HG02571 (cell line): ENCODE measurements around the gene VPS50.
A peak's percentile ranks its signal among the peaks of the same experiment; 100 is the strongest.

Experiments
- ATAC-seq: cut with Tn5 transposase; IDR thresholded peaks from one replicate; pipeline ENCODE4 v1.9.1; 2021; ENCODE audit warnings: mild to moderate bottlenecking, moderate library complexity; ENCODE audit not compliant: unreplicated experiment

The VPS50 gene

GRCh38 chr7:93231799-93232672 lies at the start of gene VPS50:
Gene VPS50, plus strand, starts transcription at chr7:93232366. Its CDS starts 102 bp downstream, at chr7:93232468.
- peak; percentile 100 for ATAC-seq

GRCh38 chr7:93185303-93186027 lies 46.7 kb upstream of the VPS50 start:
- no peak for ATAC-seq

GRCh38 chr7:93188870-93189634 lies 43.1 kb upstream of the VPS50 start:
- ATAC-seq: no peak

GRCh38 chr7:93194386-93194785 lies 37.8 kb upstream of the VPS50 start:
- ATAC-seq: no peak

GRCh38 chr7:93196336-93196735 lies 35.8 kb upstream of the VPS50 start:
- ATAC-seq: no peak

- no peak for ATAC-seq
These were observed 33.7 kb upstream of the VPS50 start for GRCh38 chr7:93198472-93198871.

GRCh38 chr7:93202594-93203250 lies 29.4 kb upstream of the VPS50 start:
- ATAC-seq: no peak

GRCh38 chr7:93203496-93203895 lies 28.7 kb upstream of the VPS50 start:
- no peak for ATAC-seq

- ATAC-seq: no peak
These were observed 27.1 kb upstream of the VPS50 start for GRCh38 chr7:93205046-93205445.

GRCh38 chr7:93211228-93211818 lies 20.8 kb upstream of the VPS50 start:
- no peak for ATAC-seq

- no peak for ATAC-seq
These were observed 19.3 kb upstream of the VPS50 start for GRCh38 chr7:93212881-93213280.

GRCh38 chr7:93218997-93219827 lies 13.0 kb upstream of the VPS50 start:
- no peak for ATAC-seq

GRCh38 chr7:93219868-93220267 lies 12.3 kb upstream of the VPS50 start:
- ATAC-seq: no peak

- ATAC-seq: no peak
These were observed 5.9 kb upstream of the VPS50 start, which contains the start of gene HEPACAM2 for GRCh38 chr7:93226310-93226709. Gene HEPACAM2, minus strand, starts transcription at chr7:93226469.

GRCh38 chr7:93228302-93228701 lies 3.9 kb upstream of the VPS50 start:
- no peak for ATAC-seq

- no peak for ATAC-seq
These were observed 907 bp upstream of the VPS50 start for GRCh38 chr7:93231259-93231658.

GRCh38 chr7:93232673-93233018 lies 480 bp downstream of the VPS50 start:
- no peak for ATAC-seq

GRCh38 chr7:93235541-93235940 lies 3.4 kb downstream of the VPS50 start:
- ATAC-seq: no peak

- ATAC-seq: no peak
These were observed 6.0 kb downstream of the VPS50 start for GRCh38 chr7:93238131-93238530.

GRCh38 chr7:93238748-93239147 lies 6.6 kb downstream of the VPS50 start:
- ATAC-seq: no peak
